Mesenchymal stem cell (in vitro differentiated cells and primary cell): ENCODE measurements around the gene TXN.

ENCODE experiments used
- DNase-seq: peaks from one replicate; pipeline ENCODE4 v3.0.0-alpha.2; 2013
- H2AFZ ChIP-seq: one replicate; pipeline ENCODE4 v1.6.1; 2013; ENCODE audit warnings: low read depth, mild to moderate bottlenecking, control low read depth, inconsistent platforms, low read length, moderate library complexity
- H2AK5ac ChIP-seq: 2 replicates; pipeline ENCODE4 v1.6.1; 2013; ENCODE audit warnings: low read length, moderate library complexity, mild to moderate bottlenecking, inconsistent platforms; ENCODE audit not compliant: severe bottlenecking
- H2BK120ac ChIP-seq: one replicate; pipeline ENCODE4 v1.6.1; 2013; ENCODE audit warnings: low read depth, mild to moderate bottlenecking, inconsistent platforms, low read length, moderate library complexity
- H2BK12ac ChIP-seq, 2 experiments: one replicate each; pipeline ENCODE4 v1.6.1; 2013; ENCODE audit warnings: inconsistent platforms in 2 of 2, low read length in 2 of 2, mild to moderate bottlenecking in 2 of 2, moderate library complexity in 2 of 2, control low read depth in 1 of 2
- H2BK15ac ChIP-seq: one replicate; pipeline ENCODE4 v1.6.1; 2013; ENCODE audit warnings: mild to moderate bottlenecking, low read depth, inconsistent platforms; ENCODE audit not compliant: poor library complexity, severe bottlenecking
- H2BK5ac ChIP-seq: 2 replicates; pipeline ENCODE4 v1.6.1; 2013; ENCODE audit warnings: low read depth, mild to moderate bottlenecking, low read length, control low read depth, inconsistent platforms; ENCODE audit not compliant: poor library complexity, severe bottlenecking
- H3K14ac ChIP-seq, 2 experiments: one replicate each; pipeline ENCODE4 v1.6.1; 2013; ENCODE audit warnings: inconsistent platforms in 2 of 2, low read length in 2 of 2, control low read depth in 1 of 2, mild to moderate bottlenecking in 1 of 2, moderate library complexity in 1 of 2
- H3K18ac ChIP-seq, 2 experiments: one replicate each; pipeline ENCODE4 v1.6.1; 2013; ENCODE audit warnings: inconsistent platforms in 2 of 2, low read length in 2 of 2, control low read depth in 1 of 2, low read depth in 1 of 2, mild to moderate bottlenecking in 1 of 2
- H3K23ac ChIP-seq, 2 experiments: one replicate each; pipeline ENCODE4 v1.6.1; 2013; ENCODE audit warnings: inconsistent platforms in 2 of 2, low read length in 2 of 2, mild to moderate bottlenecking in 2 of 2, moderate library complexity in 2 of 2, control low read depth in 1 of 2
- H3K27ac ChIP-seq: 2 replicates; pipeline ENCODE4 v1.5.1; 2013; ENCODE audit warnings: mild to moderate bottlenecking, moderate library complexity, low read length, control low read depth, inconsistent platforms; ENCODE audit not compliant: poor library complexity, severe bottlenecking
- H3K27me3 ChIP-seq, 2 experiments: 2 replicates each; pipeline versions ENCODE4 v1.6.1 to v1.7.0; 2013; ENCODE audit warnings: low read length in 2 of 2, mild to moderate bottlenecking in 2 of 2, moderate library complexity in 2 of 2, control low read depth in 1 of 2, inconsistent platforms in 1 of 2; ENCODE audit not compliant: control insufficient read depth in 1 of 2, insufficient read depth in 1 of 2
- H3K36me3 ChIP-seq, 2 experiments: 2 replicates each; pipeline versions ENCODE4 v1.6.1 to v1.7.0; 2013; ENCODE audit warnings: low read length in 2 of 2, control low read depth in 1 of 2, inconsistent platforms in 1 of 2, low read depth in 1 of 2, mild to moderate bottlenecking in 1 of 2; ENCODE audit not compliant: insufficient read depth in 2 of 2, control insufficient read depth in 1 of 2
- H3K4ac ChIP-seq, 2 experiments: one replicate each; pipeline ENCODE4 v1.6.1; 2013; ENCODE audit warnings: inconsistent platforms in 2 of 2, low read length in 2 of 2, mild to moderate bottlenecking in 2 of 2, moderate library complexity in 2 of 2, control low read depth in 1 of 2, low read depth in 1 of 2
- H3K4me1 ChIP-seq: 2 replicates; pipeline ENCODE4 v1.6.1; 2013; ENCODE audit warnings: low read depth, low read length, control low read depth; ENCODE audit not compliant: control insufficient read depth, insufficient read depth
- H3K4me2 ChIP-seq: 2 replicates; pipeline ENCODE4 v1.6.1; 2013; ENCODE audit warnings: low read length, mild to moderate bottlenecking, inconsistent platforms; ENCODE audit not compliant: poor library complexity, severe bottlenecking
- H3K4me3 ChIP-seq, 2 experiments: 2 replicates each; pipeline versions ENCODE4 v1.5.1 to v1.7.0; 2013; ENCODE audit warnings: low read length in 2 of 2, mild to moderate bottlenecking in 2 of 2, control low read depth in 1 of 2, low read depth in 1 of 2; ENCODE audit not compliant: insufficient read depth in 1 of 2
- H3K79me1 ChIP-seq: replicated peaks from 2 replicates; pipeline ENCODE4 v1.6.1; 2013; ENCODE audit warnings: mild to moderate bottlenecking, control low read depth, low read length, inconsistent platforms; ENCODE audit not compliant: poor library complexity, severe bottlenecking
- H3K9ac ChIP-seq: 2 replicates; pipeline ENCODE4 v1.7.0; 2013; ENCODE audit warnings: mild to moderate bottlenecking, low read length, moderate library complexity
- H3K9me3 ChIP-seq: 2 replicates; pipeline ENCODE4 v1.7.0; 2013; ENCODE audit warnings: mild to moderate bottlenecking, low read length; ENCODE audit not compliant: control insufficient read depth
- H4K8ac ChIP-seq: one replicate; pipeline ENCODE4 v1.6.1; 2013; ENCODE audit warnings: inconsistent platforms, mild to moderate bottlenecking, low read length, moderate library complexity
- H4K91ac ChIP-seq: one replicate; pipeline ENCODE4 v1.6.1; 2013; ENCODE audit warnings: mild to moderate bottlenecking, low read length, inconsistent platforms
- WGBS: methylation state at CpG from one replicate; pipeline ENCODE4 v1.1.7; 2013; ENCODE audit warnings: mixed read lengths; 5-methylcytosine and 5-hydroxymethylcytosine counted together

Gene TXN

GRCh38 chr9:110244616-110245015 lies 11.7 kb downstream of the TXN start:
- H3K4me2 ChIP-seq, result no peak overlapping the region
- no peak overlapping the region for H2BK120ac ChIP-seq
- H3K4me3 ChIP-seq, result no peak overlapping the region
- H4K8ac ChIP-seq, result no peak overlapping the region
- no peak overlapping the region for H3K23ac ChIP-seq
- peaks cover 9 to 87% of the 10 kb centered on the region in 2 experiments for H3K36me3 ChIP-seq
- no peak overlapping the region for H3K18ac ChIP-seq
- peaks cover 11% of the 10 kb centered on the region for H3K79me1 ChIP-seq
- no peaks in the 10 kb centered on the region for H3K27me3 ChIP-seq
- H2AFZ ChIP-seq, result no peak overlapping the region
- H4K91ac ChIP-seq, result no peak overlapping the region
- no peak overlapping the region for H2BK5ac ChIP-seq
- H3K27ac ChIP-seq, result no peak overlapping the region
- DNase-seq, result peak; percentile 1
- H3K4ac ChIP-seq, result no peak overlapping the region
- H2BK15ac ChIP-seq, result no peak overlapping the region
- H2AK5ac ChIP-seq, result no peak overlapping the region
- WGBS, result 90% methylated on average over 1 of the region's 3 CpGs
- no peak overlapping the region for H3K9ac ChIP-seq
- H2BK12ac ChIP-seq, result no peak overlapping the region
- no peak overlapping the region for H3K14ac ChIP-seq
- H3K4me1 ChIP-seq, result no peaks in the 10 kb centered on the region
- no peaks in the 10 kb centered on the region for H3K9me3 ChIP-seq

GRCh38 chr9:110241858-110242321 lies 14.4 kb downstream of the TXN start:
- Histone ChIP-seq H3K27ac (no peak overlapping the region), H2BK15ac (no peak overlapping the region), H4K91ac (no peak overlapping the region), H2BK12ac (no peak overlapping the region), H3K79me1 (peaks cover 9% of the 10 kb centered on the region), H3K9ac (no peak overlapping the region), H3K4me2 (no peak overlapping the region), H3K23ac (no peak overlapping the region), H4K8ac (no peak overlapping the region), H3K27me3 (no peaks in the 10 kb centered on the region), H3K18ac (no peak overlapping the region), H3K4ac (no peak overlapping the region), H2BK120ac (no peak overlapping the region), H2AFZ (no peak overlapping the region), H3K36me3 (peaks cover 5 to 59% of the 10 kb centered on the region in 2 experiments), H3K4me3 (no peak overlapping the region), H2AK5ac (no peak overlapping the region), H3K4me1 (no peaks in the 10 kb centered on the region), H3K14ac (no peak overlapping the region), H3K9me3 (no peaks in the 10 kb centered on the region), H2BK5ac (no peak overlapping the region)
- peak; percentile 33 for DNase-seq
- 93% methylated on average over 1 of the region's 1 CpG for WGBS

- Histone ChIP-seq H3K4me1 (no peaks in the 10 kb centered on the region), H3K4ac (no peak overlapping the region), H2BK12ac (no peak overlapping the region), H2AFZ (no peak overlapping the region), H2AK5ac (no peak overlapping the region), H3K14ac (no peak overlapping the region), H3K18ac (no peak overlapping the region), H3K4me3 (no peak overlapping the region), H3K23ac (no peak overlapping the region), H3K9ac (no peak overlapping the region), H3K27ac (no peak overlapping the region), H4K91ac (no peak overlapping the region), H3K9me3 (no peaks in the 10 kb centered on the region), H2BK120ac (no peak overlapping the region), H3K4me2 (no peak overlapping the region), H4K8ac (no peak overlapping the region), H3K27me3 (no peaks in the 10 kb centered on the region), H2BK5ac (no peak overlapping the region), H3K79me1 (peaks cover 7% of the 10 kb centered on the region), H3K36me3 (peaks cover 5 to 54% of the 10 kb centered on the region in 2 experiments), H2BK15ac (no peak overlapping the region)
- peak; percentile 25 for DNase-seq
- 74% methylated on average over 2 of the region's 3 CpGs for WGBS
Observed at GRCh38 chr9:110241260-110241857, 14.9 kb downstream of the TXN start.

- Histone ChIP-seq H3K4me1 (no peaks in the 10 kb centered on the region), H3K27me3 (no peaks in the 10 kb centered on the region), H3K4me2 (no peak overlapping the region), H3K9me3 (no peaks in the 10 kb centered on the region), H3K36me3 (peaks cover 5 to 50% of the 10 kb centered on the region in 2 experiments), H2BK5ac (no peak overlapping the region), H3K9ac (no peak overlapping the region), H3K4ac (no peak overlapping the region), H3K14ac (no peak overlapping the region), H3K27ac (no peak overlapping the region), H2BK15ac (no peak overlapping the region), H3K18ac (no peak overlapping the region), H2BK12ac (no peak overlapping the region), H4K8ac (no peak overlapping the region), H2AK5ac (no peak overlapping the region), H2BK120ac (no peak overlapping the region), H2AFZ (no peak overlapping the region), H3K79me1 (no peaks in the 10 kb centered on the region), H4K91ac (no peak overlapping the region), H3K4me3 (no peak overlapping the region), H3K23ac (no peak overlapping the region)
- no peak for DNase-seq
- WGBS, result 98% methylated on average over 1 of the region's 1 CpG
Observed at GRCh38 chr9:110240198-110240597, 16.1 kb downstream of the TXN start.
